ENCODE results near the gene ART3.

- TF ChIP-seq POLR2AphosphoS5 (IDR thresholded peaks at IDR 0.05) (no peak), CTCF (IDR thresholded peaks at IDR 0.05; ENCODE audit: poor library complexity, severe bottlenecking) (no peak)
Observed at GRCh38 chr4:76120199-76120598, 45.7 kb downstream of the ART3 start.

Measured in neural cell (in vitro differentiated cells).